HepG2 (cell line): ENCODE measurements around the gene THOC2.
"Not testable (repeated sequence)": the region's sequence is repeated elsewhere in the genome, so short reads cannot be mapped to it uniquely, and the experiment has no call there.

Experiments used
- BRCA1 ChIP-seq: sonication (generic); formaldehyde crosslinking; IDR thresholded peaks from 2 replicates; pipeline ENCODE4 v1.4.0; 2020; ENCODE audit warnings: missing genetic modification reagents
- CTCF ChIP-seq: sonication (generic); formaldehyde crosslinking; IDR thresholded peaks from 2 replicates; pipeline ENCODE4 v1.5.0; 2020; ENCODE audit warnings: mild to moderate bottlenecking, missing genetic modification reagents, moderate library complexity
- HNF4A ChIP-seq: sonication (generic); formaldehyde crosslinking; IDR thresholded peaks from 2 replicates; pipeline ENCODE4 v1.4.0; 2020; ENCODE audit warnings: missing genetic modification reagents
- PHF8 ChIP-seq: sonication (generic); formaldehyde crosslinking; IDR thresholded peaks from 2 replicates; pipeline ENCODE4 v1.5.0; 2020; ENCODE audit warnings: missing genetic modification reagents
- POLR2A ChIP-seq, 2 experiments: IDR thresholded peaks; 2 replicates each; pipeline ENCODE4 v1.6.1; 2011; ENCODE audit warnings: low read depth in 2 of 2, low read length in 2 of 2, mild to moderate bottlenecking in 1 of 2, moderate library complexity in 1 of 2; ENCODE audit not compliant: insufficient read depth in 1 of 2
- TAF1 ChIP-seq: sonication (generic); formaldehyde crosslinking; IDR thresholded peaks from 2 replicates; pipeline ENCODE4 v1.4.0; 2020; ENCODE audit warnings: missing genetic modification reagents
- ZFP82 ChIP-seq: sonication (generic); formaldehyde crosslinking; IDR thresholded peaks from 2 replicates; pipeline ENCODE4 v1.5.1; 2020; ENCODE audit warnings: mild to moderate bottlenecking, missing genetic modification reagents, borderline replicate concordance
- ZGPAT ChIP-seq: IDR thresholded peaks from 2 replicates; pipeline ENCODE4 v1.6.1; 2016; ENCODE audit warnings: mild to moderate bottlenecking
- TF ChIP-seq, protein P1 (sequence below): IDR thresholded peaks from 2 replicates; pipeline ENCODE4 v1.6.1; 2012; ENCODE audit warnings: inconsistent platforms
- TF ChIP-seq, protein P2 (sequence below), 2 experiments: sonication (generic) in 1 of 2; formaldehyde crosslinking in 1 of 2; IDR thresholded peaks; 2 replicates each; pipeline versions ENCODE4 v1.4.0 to v1.6.1; 2016 to 2020; ENCODE audit warnings: borderline replicate concordance in 1 of 2, low read depth in 1 of 2, mild to moderate bottlenecking in 1 of 2, missing genetic modification reagents in 1 of 2

DNA sequence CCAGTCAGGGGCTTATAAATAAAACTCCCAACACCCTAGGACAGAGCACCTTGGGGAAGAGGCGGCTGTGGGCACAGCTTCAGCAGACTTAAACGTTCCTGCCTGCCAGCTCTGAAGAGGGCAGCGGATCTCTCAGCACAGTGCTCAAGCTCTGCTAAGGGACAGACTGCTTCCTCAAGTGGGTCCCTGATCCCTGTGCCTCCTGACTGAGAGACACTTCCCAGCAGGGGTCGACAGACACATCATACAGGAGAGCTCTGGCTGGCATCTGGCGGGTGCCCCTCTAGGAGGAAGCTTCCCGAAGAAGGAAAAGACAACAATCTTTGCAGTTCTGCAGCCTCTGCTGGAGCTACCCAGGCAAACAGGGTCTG, 84.1 kb downstream of the THOC2 start:
- not testable (repeated sequence) for TF ChIP-seq CTCF (CRISPR knock-in tag); POLR2A (IDR thresholded peaks at IDR 0.05; ENCODE audit: insufficient read depth in 1 of 2, low read depth in 2 of 2, low read length in 2 of 2); TAF1 (CRISPR knock-in tag); ZFP82; BRCA1 (CRISPR knock-in tag); ZGPAT (CRISPR knock-in tag); PHF8 (CRISPR knock-in tag); HNF4A (CRISPR knock-in tag)
- TF ChIP-seq, protein P1, sequence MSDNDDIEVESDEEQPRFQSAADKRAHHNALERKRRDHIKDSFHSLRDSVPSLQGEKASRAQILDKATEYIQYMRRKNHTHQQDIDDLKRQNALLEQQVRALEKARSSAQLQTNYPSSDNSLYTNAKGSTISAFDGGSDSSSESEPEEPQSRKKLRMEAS = not testable (repeated sequence)
- TF ChIP-seq, protein P2, sequence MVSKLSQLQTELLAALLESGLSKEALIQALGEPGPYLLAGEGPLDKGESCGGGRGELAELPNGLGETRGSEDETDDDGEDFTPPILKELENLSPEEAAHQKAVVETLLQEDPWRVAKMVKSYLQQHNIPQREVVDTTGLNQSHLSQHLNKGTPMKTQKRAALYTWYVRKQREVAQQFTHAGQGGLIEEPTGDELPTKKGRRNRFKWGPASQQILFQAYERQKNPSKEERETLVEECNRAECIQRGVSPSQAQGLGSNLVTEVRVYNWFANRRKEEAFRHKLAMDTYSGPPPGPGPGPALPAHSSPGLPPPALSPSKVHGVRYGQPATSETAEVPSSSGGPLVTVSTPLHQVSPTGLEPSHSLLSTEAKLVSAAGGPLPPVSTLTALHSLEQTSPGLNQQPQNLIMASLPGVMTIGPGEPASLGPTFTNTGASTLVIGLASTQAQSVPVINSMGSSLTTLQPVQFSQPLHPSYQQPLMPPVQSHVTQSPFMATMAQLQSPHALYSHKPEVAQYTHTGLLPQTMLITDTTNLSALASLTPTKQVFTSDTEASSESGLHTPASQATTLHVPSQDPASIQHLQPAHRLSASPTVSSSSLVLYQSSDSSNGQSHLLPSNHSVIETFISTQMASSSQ (IDR thresholded peaks at IDR 0.05; ENCODE audit: low read depth) = not testable (repeated sequence)
- TF ChIP-seq, protein P2 (CRISPR knock-in tag; IDR thresholded peaks at IDR 0.05; ENCODE audit: borderline replicate concordance) = not testable (repeated sequence)
